IPS-20b (cell line): ENCODE data around the gene VMP1.
"Not testable (repeated sequence)": the region's sequence is repeated elsewhere in the genome, so short reads cannot be mapped to it uniquely, and the experiment has no call there.

Source experiments
- H3K27ac ChIP-seq: one replicate; pipeline ENCODE4 v1.5.1; 2013; ENCODE audit warnings: low read length
- H3K27me3 ChIP-seq: 2 replicates; pipeline ENCODE4 v1.6.1; 2013; ENCODE audit warnings: mild to moderate bottlenecking, low read length, inconsistent platforms; ENCODE audit not compliant: insufficient read depth
- H3K36me3 ChIP-seq: 2 replicates; pipeline ENCODE4 v1.6.1; 2013; ENCODE audit warnings: low read depth, mild to moderate bottlenecking, inconsistent platforms, low read length, moderate library complexity; ENCODE audit not compliant: insufficient read depth
- H3K4me1 ChIP-seq: 2 replicates; pipeline ENCODE4 v1.6.1; 2013; ENCODE audit warnings: mild to moderate bottlenecking, control low read depth, inconsistent platforms, low read length, moderate library complexity; ENCODE audit not compliant: insufficient read depth
- H3K4me3 ChIP-seq: 2 replicates; pipeline ENCODE4 v1.5.1; 2013; ENCODE audit warnings: mild to moderate bottlenecking, low read length, inconsistent platforms
- H3K9ac ChIP-seq: 2 replicates; pipeline ENCODE4 v1.6.1; 2013; ENCODE audit warnings: low read depth, mild to moderate bottlenecking, inconsistent platforms, low read length, moderate library complexity
- H3K9me3 ChIP-seq: 2 replicates; pipeline ENCODE4 v1.6.1; 2013; ENCODE audit warnings: mild to moderate bottlenecking, low read depth, low read length, inconsistent platforms; ENCODE audit not compliant: insufficient read depth

VMP1 gene

DNA sequence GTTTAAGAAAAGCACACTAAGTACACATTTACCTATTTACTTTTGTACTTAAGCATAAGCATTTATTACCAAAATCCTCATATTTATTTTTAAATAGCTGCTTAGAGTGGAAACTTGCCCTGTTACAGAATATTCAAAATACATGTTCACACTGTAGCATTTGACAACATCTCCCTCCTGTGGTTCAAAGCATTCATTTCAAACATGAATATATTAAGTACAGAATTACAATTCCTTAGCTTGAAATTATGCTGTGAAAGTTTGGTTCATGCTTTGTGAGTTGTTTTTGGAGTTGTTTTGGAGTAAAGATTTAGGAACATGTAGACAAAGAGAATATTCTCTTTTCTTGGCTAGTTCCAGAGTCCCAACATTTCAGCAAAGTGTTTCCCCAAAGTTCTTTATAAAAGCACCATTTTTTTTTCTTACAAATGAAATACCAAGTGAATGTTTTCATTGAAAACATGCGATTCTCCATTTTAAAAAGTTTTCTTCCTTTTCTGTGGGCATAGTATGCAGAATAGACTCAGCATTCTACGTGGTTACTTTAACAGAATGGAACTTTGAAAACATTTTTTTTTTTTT is 152.1 kb downstream of the VMP1 start:
- Histone ChIP-seq H3K4me1 (peaks cover 6% of the 10 kb centered on the region), H3K27me3 (no peaks in the 10 kb centered on the region), H3K4me3 (no peak overlapping the region), H3K9me3 (no peaks in the 10 kb centered on the region), H3K27ac (no peak overlapping the region), H3K9ac (no peak overlapping the region), H3K36me3 (peaks cover 24% of the 10 kb centered on the region)

DNA sequence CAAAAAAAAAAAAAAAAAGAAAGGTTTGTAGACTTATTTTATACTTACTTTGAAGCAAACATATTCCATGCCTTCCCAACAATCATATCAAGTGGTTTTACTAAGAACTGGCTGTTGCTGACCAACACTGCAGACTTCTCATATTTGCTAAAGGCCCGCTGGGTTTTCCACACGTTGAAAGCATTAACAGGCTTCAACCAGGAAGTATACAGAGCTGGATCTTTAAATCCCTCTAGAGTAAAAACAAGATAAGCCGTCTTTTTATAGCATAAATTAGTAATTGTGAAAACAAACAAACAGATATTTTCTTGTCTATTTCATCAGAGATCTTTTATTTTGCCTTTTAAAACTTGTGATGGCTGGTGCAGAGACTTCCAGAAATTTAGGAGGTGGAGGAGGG is 156.2 kb downstream of the VMP1 start:
- Histone ChIP-seq H3K36me3 (peaks cover 28% of the 10 kb centered on the region), H3K9ac (no peak overlapping the region), H3K27me3 (no peaks in the 10 kb centered on the region), H3K4me1 (no peaks in the 10 kb centered on the region), H3K27ac (no peak overlapping the region), H3K9me3 (no peaks in the 10 kb centered on the region), H3K4me3 (no peak overlapping the region)

DNA sequence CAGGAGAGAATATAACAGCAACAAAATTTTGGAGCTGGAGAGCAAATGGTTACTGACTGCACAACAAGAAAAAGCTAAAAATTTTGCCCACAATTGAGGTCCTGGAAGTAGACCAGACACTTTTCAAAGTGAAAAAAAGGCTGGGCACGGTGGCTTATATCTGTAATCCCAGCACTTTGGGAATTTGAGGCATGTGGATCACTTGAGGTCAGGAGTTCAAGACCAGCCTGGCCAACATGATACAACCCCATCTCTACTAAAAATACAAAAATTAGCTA is 162.4 kb downstream of the VMP1 start:
- Histone ChIP-seq H3K27me3 (no peaks in the 10 kb centered on the region), H3K27ac (no peak overlapping the region), H3K4me1 (no peaks in the 10 kb centered on the region), H3K9me3 (no peaks in the 10 kb centered on the region), H3K36me3 (peaks cover 20% of the 10 kb centered on the region), H3K4me3 (no peak overlapping the region), H3K9ac (no peak overlapping the region)

DNA sequence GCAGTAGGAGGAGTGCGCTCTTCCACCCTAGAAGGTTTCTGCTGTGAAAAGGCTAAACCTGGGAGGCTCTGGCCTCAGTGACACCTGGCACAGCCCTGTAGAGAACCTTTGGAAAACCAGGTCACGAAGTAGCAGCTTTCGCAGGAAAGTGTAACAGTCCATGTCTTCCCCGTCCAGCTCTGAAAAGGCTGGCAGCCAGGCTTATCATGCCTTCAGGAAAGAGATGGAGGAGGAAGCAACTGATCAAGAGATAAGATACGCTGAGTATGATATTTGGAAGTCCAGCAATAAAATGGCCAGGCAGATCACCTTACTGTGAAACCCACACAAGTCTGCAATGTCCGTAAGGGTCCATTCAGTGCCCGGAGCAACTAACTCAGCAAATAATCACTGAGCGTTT is 163.0 kb downstream of the VMP1 start:
- peaks cover 25% of the 10 kb centered on the region for H3K36me3 ChIP-seq
- H3K9me3 ChIP-seq, result no peaks in the 10 kb centered on the region
- no peaks in the 10 kb centered on the region for H3K27me3 ChIP-seq
- no peaks in the 10 kb centered on the region for H3K4me1 ChIP-seq
- H3K4me3 ChIP-seq, result no peak overlapping the region
- H3K27ac ChIP-seq, result no peak overlapping the region
- peak overlapping the region; percentile 27; the same call in 1 of the 2 replicates for H3K9ac ChIP-seq

DNA sequence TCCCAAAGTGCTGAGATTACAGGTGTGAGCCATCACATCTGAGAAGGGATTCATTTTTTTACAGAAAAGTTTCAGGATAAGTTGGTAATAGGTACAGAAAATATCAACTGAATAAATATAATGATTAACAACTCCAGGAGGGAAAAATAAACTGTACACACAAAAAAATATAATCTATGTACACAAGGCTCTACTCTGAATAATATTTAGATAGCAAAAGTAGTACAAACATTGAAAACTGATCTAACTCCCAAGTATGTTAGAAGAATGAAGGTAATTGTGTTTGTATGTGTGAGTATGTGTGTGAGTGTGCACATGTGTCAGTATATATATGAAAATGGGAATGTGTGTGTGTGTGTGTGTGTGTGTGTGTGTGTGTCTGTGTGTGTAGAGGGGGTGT is 164.9 kb downstream of the VMP1 start:
- no peaks in the 10 kb centered on the region for H3K9me3 ChIP-seq
- no peak overlapping the region for H3K27ac ChIP-seq
- no peak overlapping the region for H3K9ac ChIP-seq
- H3K4me1 ChIP-seq, result no peaks in the 10 kb centered on the region
- H3K27me3 ChIP-seq, result no peaks in the 10 kb centered on the region
- no peak overlapping the region for H3K4me3 ChIP-seq
- peaks cover 40% of the 10 kb centered on the region for H3K36me3 ChIP-seq

DNA sequence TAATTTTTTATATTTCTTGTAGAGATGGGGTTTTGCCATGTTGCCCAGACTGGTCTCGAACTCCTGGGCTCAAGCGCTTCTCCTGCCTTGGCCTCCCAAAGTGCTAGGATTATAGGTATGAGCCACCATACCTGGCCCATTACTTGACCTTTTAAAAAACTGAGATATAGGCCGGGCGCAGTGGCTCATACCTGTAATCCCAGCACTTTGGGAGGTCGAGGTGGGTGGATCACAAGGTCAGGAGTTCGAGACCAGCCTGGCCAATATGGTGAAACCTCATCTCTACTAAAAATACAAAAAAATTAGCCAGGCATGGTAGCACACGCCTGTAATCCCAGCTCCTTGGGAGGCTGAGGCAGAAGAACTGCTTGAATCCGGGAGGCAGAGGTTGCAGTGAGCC is 166.0 kb downstream of the VMP1 start:
- not testable (repeated sequence) for H3K4me3 ChIP-seq, H3K9me3 ChIP-seq, H3K9ac ChIP-seq, H3K4me1 ChIP-seq, H3K27me3 ChIP-seq, H3K27ac ChIP-seq
- H3K36me3 ChIP-seq, result peaks cover 49% of the 10 kb centered on the region

DNA sequence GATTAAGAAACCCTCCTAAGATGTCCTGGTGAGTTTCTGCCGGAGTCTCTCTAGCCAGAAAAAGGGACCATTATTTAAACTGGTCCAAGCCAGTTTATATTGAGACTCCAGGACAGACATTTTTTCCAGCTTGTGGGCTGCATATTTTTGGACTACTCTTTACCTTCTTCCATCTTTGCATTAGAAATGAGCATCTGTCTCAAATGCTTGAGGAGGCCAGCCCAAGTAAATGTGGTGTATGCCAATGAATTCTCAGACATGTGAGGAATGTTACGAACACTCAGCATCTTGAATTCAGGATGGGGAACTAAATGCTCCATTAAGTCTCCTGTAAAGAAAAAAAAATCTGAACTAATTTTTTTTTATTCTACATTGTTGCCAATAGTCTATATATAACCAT is 166.9 kb downstream of the VMP1 start:
- Histone ChIP-seq H3K36me3 (peaks cover 51% of the 10 kb centered on the region), H3K27ac (no peak overlapping the region)

DNA sequence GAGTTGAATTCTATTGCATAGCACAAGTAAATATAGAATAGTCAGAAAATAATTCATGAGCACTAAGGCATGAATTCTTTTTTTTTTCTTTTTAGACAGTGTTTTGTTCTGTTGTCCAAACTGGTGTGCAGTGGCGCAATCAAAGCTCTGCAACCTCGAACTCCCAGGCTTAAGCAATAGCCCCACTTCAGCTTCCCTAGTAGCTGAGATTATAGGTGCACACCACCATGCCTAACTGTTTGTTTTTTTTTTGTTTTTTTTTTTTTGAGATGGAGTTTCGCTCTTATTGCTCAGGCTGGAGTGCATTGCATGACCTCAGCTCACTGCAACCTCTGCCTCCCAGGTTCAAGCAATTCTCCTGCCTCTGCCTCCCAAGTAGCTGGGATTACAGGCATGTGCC is 168.7 kb downstream of the VMP1 start:
- H3K4me1 ChIP-seq, result no peaks in the 10 kb centered on the region
- no peak overlapping the region for H3K9ac ChIP-seq
- H3K27me3 ChIP-seq, result no peaks in the 10 kb centered on the region
- peaks cover 52% of the 10 kb centered on the region for H3K36me3 ChIP-seq
- no peak overlapping the region for H3K4me3 ChIP-seq
- no peaks in the 10 kb centered on the region for H3K9me3 ChIP-seq
- no peak overlapping the region for H3K27ac ChIP-seq

More for the DNA sequence above, 166.9 kb downstream of the VMP1 start:
- no peaks in the 10 kb centered on the region for H3K4me1 ChIP-seq
- no peaks in the 10 kb centered on the region for H3K27me3 ChIP-seq
- H3K9me3 ChIP-seq, result no peaks in the 10 kb centered on the region
- H3K4me3 ChIP-seq, result no peak overlapping the region
- no peak overlapping the region for H3K9ac ChIP-seq

DNA sequence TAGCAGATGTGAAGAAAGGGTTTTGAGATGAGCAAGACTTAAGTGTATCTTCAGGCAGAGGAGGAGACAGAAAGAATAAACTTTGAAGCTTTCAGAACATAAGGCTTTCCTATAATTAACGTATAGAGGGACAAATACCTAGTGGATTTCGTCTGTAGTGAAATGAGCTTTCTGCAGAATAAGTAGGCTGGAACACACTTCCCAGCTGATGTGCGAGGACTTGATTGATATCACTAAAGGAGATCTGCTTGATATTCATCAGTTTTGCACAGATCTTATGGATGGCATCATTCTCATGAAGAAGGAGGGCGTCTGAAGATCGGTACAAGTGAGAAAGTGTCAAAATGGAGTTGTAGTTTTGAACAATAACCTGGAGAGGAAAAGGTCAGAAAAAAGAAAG is 170.5 kb downstream of the VMP1 start:
- Histone ChIP-seq H3K9me3 (no peaks in the 10 kb centered on the region), H3K27ac (no peak overlapping the region), H3K36me3 (peaks cover 51% of the 10 kb centered on the region), H3K9ac (no peak overlapping the region), H3K27me3 (no peaks in the 10 kb centered on the region), H3K4me3 (no peak overlapping the region), H3K4me1 (no peaks in the 10 kb centered on the region)

DNA sequence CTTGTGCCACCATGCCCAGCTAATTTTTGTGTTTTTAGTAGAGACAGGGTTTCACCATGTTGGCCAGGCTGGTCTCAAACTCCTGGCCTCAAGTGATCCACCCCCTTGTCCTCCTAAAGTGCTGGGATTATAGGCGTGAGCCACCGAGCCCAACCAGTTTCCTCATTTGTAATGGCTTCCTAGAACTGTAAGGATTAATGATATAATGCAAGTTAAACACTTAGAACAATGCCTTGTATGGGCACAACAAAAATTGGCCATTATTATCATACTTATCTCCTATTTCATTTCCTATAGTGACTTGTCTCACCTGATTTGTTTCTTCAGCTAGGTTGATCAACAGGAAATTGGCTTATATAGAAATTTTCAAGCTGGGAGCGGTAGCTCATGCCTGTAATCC is 171.2 kb downstream of the VMP1 start:
- Histone ChIP-seq H3K4me3 (no peak overlapping the region), H3K9ac (no peak overlapping the region), H3K27me3 (no peaks in the 10 kb centered on the region), H3K9me3 (no peaks in the 10 kb centered on the region), H3K4me1 (no peaks in the 10 kb centered on the region), H3K27ac (no peak overlapping the region), H3K36me3 (peaks cover 54% of the 10 kb centered on the region)

DNA sequence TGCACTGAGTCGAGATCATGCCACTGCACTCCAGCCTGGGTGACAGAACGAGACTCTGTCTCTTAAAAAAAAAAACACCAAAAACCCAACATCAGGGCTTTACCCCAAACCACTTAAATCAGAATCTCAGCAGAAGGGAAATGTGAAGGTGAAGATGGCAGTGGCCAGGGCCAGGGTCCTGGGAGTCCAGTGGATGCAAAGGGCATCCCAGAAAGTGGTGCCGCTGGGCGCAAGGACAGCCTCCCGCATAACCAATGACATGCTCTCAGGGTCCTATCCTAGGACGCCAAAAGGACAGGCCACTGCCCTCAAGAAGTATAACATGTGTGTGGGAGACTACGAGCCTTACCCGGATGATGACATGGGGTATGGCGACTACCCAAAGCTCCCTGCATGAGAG is 177.4 kb downstream of the VMP1 start:
- Histone ChIP-seq H3K4me1 (no peaks in the 10 kb centered on the region), H3K36me3 (peaks cover 41% of the 10 kb centered on the region), H3K4me3 (no peak overlapping the region), H3K9ac (no peak overlapping the region), H3K27me3 (no peaks in the 10 kb centered on the region), H3K27ac (no peak overlapping the region), H3K9me3 (no peaks in the 10 kb centered on the region)

DNA sequence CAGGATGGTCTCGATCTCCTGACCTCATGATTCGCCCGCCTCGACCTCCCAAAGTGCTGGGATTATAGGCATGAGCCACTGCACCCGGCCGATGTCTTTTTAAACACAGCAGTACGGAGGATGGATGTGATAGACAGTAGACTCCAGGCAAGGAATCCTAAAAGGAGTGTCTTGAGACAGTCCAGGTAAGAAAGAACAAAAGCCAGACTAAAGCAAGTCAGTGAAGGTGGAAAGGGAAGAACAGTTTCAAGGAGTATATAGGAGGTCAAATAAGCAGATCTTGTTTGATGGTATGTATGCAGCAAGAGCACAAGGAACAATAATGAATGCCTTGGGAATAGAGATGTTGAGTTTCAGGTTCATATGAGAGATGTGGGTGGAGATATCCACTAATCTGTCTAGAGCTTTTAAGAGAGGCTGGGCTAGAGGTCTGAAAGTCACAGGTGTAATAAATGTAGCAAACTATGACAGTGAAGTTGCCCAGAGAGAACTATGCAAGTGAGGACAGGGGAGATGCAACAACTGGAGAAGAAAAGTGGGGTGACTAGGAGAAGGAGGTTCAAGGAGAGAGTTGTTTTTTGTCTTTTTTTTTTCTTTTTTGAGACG is 180.8 kb downstream of the VMP1 start:
- Histone ChIP-seq H3K9me3 (no peaks in the 10 kb centered on the region), H3K9ac (no peak overlapping the region), H3K36me3 (peaks cover 38% of the 10 kb centered on the region)

More for the DNA sequence above, 180.8 kb downstream of the VMP1 start:
- no peak overlapping the region for H3K4me3 ChIP-seq
- H3K27me3 ChIP-seq, result no peaks in the 10 kb centered on the region
- H3K4me1 ChIP-seq, result no peaks in the 10 kb centered on the region
- H3K27ac ChIP-seq, result no peak overlapping the region
